H1 (cell line): ENCODE data around the gene MYBPH.

Source experiments
- BRCA1 ChIP-seq: IDR thresholded peaks from 2 replicates; pipeline ENCODE4 v1.6.1; 2012; ENCODE audit warnings: low read depth, low read length, improper control_type of control experiment
- CHD2 ChIP-seq: IDR thresholded peaks from 2 replicates; pipeline ENCODE4 v1.6.1; 2012; ENCODE audit warnings: low read length, improper control_type of control experiment
- KDM1A ChIP-seq: fragments of 200-600, 300-600 bp; sonication (generic); IDR thresholded peaks from 2 replicates; pipeline ENCODE4 v1.7.1; 2016; ENCODE audit warnings: mild to moderate bottlenecking, low read length, borderline replicate concordance
- PHF8 ChIP-seq: fragments of 200-600 bp; sonication (generic); conservative IDR thresholded peaks from 2 replicates; pipeline ENCODE4 v1.7.1; 2012; ENCODE audit warnings: low read depth, mild to moderate bottlenecking, inconsistent platforms, low read length, moderate library complexity
- POLR2A ChIP-seq, 2 experiments: IDR thresholded peaks; 1 replicate in 1 of 2; 2 replicates in 1 of 2; pipeline ENCODE4 v1.6.1; 2011; ENCODE audit warnings: low read depth in 2 of 2, low read length in 2 of 2, mild to moderate bottlenecking in 2 of 2; ENCODE audit errors: control extremely low read depth in 1 of 2
- POLR2AphosphoS5 ChIP-seq: IDR thresholded peaks from 2 replicates; pipeline ENCODE4 v1.6.1; 2011; ENCODE audit warnings: low read depth, low read length
- RNF2 ChIP-seq: fragments of 200-900, 300-1000 bp; sonication (generic); IDR thresholded peaks from 2 replicates; pipeline ENCODE4 v1.7.1; 2016; ENCODE audit warnings: borderline replicate concordance, low read depth, mild to moderate bottlenecking, antibody characterized with exemption, low read length; ENCODE audit not compliant: poor library complexity, severe bottlenecking; ENCODE audit errors: missing control alignments
- SIX5 ChIP-seq: IDR thresholded peaks from 2 replicates; pipeline ENCODE4 v1.6.1; 2011; ENCODE audit warnings: mild to moderate bottlenecking, low read depth, low read length
- SUZ12 ChIP-seq: fragments of 200-600 bp; sonication (generic); IDR thresholded peaks from 2 replicates; pipeline ENCODE4 v1.6.1; 2012; ENCODE audit warnings: mild to moderate bottlenecking, inconsistent platforms, low read length, moderate library complexity, mixed read lengths
- TF ChIP-seq, protein P1 (sequence below): IDR thresholded peaks from 2 replicates; pipeline ENCODE4 v1.6.1; 2011; ENCODE audit warnings: low read depth, mild to moderate bottlenecking, low read length; ENCODE audit not compliant: insufficient read depth
- TF ChIP-seq, protein P2 (sequence below), 3 experiments: IDR thresholded peaks; 1 replicate in 2 of 3; 2 replicates in 1 of 3; pipeline versions ENCODE4 v1.5.1 to v1.6.1; 2011; ENCODE audit warnings: low read length in 3 of 3, mild to moderate bottlenecking in 3 of 3, inconsistent platforms in 2 of 3, low read depth in 1 of 3, moderate library complexity in 1 of 3; ENCODE audit not compliant: insufficient read depth in 1 of 3; ENCODE audit errors: control extremely low read depth in 1 of 3
- TF ChIP-seq, protein P3 (sequence below): IDR thresholded peaks from 2 replicates; pipeline ENCODE4 v1.6.1; 2012; ENCODE audit warnings: inconsistent platforms
- TF ChIP-seq, protein P4 (sequence below): IDR thresholded peaks from 2 replicates; pipeline ENCODE4 v1.6.1; 2011; ENCODE audit warnings: low read length, improper control_type of control experiment

- TF ChIP-seq POLR2A (IDR thresholded peaks at IDR 0.05; ENCODE audit: control extremely low read depth in 1 of 2, low read depth in 2 of 2, low read length in 2 of 2) = no peak
- TF ChIP-seq, protein P1, sequence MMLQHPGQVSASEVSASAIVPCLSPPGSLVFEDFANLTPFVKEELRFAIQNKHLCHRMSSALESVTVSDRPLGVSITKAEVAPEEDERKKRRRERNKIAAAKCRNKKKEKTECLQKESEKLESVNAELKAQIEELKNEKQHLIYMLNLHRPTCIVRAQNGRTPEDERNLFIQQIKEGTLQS = no peak
- TF ChIP-seq POLR2AphosphoS5 = no peak
- no peak for TF ChIP-seq CHD2
- TF ChIP-seq KDM1A = no peak
- TF ChIP-seq BRCA1 = no peak
- TF ChIP-seq, protein P2, sequence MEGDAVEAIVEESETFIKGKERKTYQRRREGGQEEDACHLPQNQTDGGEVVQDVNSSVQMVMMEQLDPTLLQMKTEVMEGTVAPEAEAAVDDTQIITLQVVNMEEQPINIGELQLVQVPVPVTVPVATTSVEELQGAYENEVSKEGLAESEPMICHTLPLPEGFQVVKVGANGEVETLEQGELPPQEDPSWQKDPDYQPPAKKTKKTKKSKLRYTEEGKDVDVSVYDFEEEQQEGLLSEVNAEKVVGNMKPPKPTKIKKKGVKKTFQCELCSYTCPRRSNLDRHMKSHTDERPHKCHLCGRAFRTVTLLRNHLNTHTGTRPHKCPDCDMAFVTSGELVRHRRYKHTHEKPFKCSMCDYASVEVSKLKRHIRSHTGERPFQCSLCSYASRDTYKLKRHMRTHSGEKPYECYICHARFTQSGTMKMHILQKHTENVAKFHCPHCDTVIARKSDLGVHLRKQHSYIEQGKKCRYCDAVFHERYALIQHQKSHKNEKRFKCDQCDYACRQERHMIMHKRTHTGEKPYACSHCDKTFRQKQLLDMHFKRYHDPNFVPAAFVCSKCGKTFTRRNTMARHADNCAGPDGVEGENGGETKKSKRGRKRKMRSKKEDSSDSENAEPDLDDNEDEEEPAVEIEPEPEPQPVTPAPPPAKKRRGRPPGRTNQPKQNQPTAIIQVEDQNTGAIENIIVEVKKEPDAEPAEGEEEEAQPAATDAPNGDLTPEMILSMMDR (IDR thresholded peaks at IDR 0.05; ENCODE audit: control extremely low read depth in 1 of 3, insufficient read depth in 1 of 3, low read depth in 1 of 3, low read length in 3 of 3) = no peak
- TF ChIP-seq, protein P3, sequence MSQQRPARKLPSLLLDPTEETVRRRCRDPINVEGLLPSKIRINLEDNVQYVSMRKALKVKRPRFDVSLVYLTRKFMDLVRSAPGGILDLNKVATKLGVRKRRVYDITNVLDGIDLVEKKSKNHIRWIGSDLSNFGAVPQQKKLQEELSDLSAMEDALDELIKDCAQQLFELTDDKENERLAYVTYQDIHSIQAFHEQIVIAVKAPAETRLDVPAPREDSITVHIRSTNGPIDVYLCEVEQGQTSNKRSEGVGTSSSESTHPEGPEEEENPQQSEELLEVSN = no peak
- no peak for TF ChIP-seq PHF8
- TF ChIP-seq, protein P4, sequence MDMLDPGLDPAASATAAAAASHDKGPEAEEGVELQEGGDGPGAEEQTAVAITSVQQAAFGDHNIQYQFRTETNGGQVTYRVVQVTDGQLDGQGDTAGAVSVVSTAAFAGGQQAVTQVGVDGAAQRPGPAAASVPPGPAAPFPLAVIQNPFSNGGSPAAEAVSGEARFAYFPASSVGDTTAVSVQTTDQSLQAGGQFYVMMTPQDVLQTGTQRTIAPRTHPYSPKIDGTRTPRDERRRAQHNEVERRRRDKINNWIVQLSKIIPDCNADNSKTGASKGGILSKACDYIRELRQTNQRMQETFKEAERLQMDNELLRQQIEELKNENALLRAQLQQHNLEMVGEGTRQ = no peak
- no peak for TF ChIP-seq SUZ12
- no peak for TF ChIP-seq RNF2
- TF ChIP-seq SIX5 = no peak
These were observed 26.0 kb upstream of the MYBPH start for GRCh38 chr1:203201516-203202205.
